Gastroesophageal sphincter (tissue), 3 donors: Measurements from ENCODE around the gene DISC1.

Experiments
- CTCF ChIP-seq, 4 experiments: fragments of 200-600 bp in 2 of 4; fragments of 450-650 bp in 2 of 4; sonication (generic) in 1 of 4; IDR thresholded peaks; one replicate each; pipeline ENCODE4 v1.5.1; 2017 to 2019; ENCODE audit warnings: antibody characterized with exemption in 4 of 4, mild to moderate bottlenecking in 2 of 4, moderate library complexity in 2 of 4
- EP300 ChIP-seq: sonication (generic); formaldehyde crosslinking; IDR thresholded peaks from one replicate; pipeline ENCODE4 v1.6.1; 2017; ENCODE audit warnings: antibody characterized with exemption, mild to moderate bottlenecking
- POLR2A ChIP-seq, 2 donors: fragments of 450-650 bp; IDR thresholded peaks; one replicate each; pipeline ENCODE4 v1.6.1; 2017; ENCODE audit warnings: antibody characterized with exemption in 2 of 2, mild to moderate bottlenecking in 2 of 2, moderate library complexity in 1 of 2
- POLR2AphosphoS5 ChIP-seq: sonication (generic); formaldehyde crosslinking; IDR thresholded peaks from one replicate; pipeline ENCODE4 v1.6.1; 2017; ENCODE audit warnings: antibody characterized with exemption

GRCh38 chr1:231690059-231690458, 63.5 kb downstream of the DISC1 start:
- TF ChIP-seq CTCF (IDR thresholded peaks at IDR 0.05) (no peak), POLR2AphosphoS5 (no peak), EP300 (no peak), POLR2A (IDR thresholded peaks at IDR 0.05) (no peak)
